NT2/D1 (cell line): ENCODE data around the gene SORL1.
"Not testable (repeated sequence)": the region's sequence is repeated elsewhere in the genome, so short reads cannot be mapped to it uniquely, and the experiment has no call there.

Source experiments
- SUZ12 ChIP-seq: IDR thresholded peaks from 2 replicates; pipeline ENCODE4 v1.6.1; 2011; ENCODE audit not compliant: insufficient read length, insufficient read depth; ENCODE audit errors: extremely low read depth
- YY1 ChIP-seq: IDR thresholded peaks from 2 replicates; pipeline ENCODE4 v1.6.1; 2011; ENCODE audit not compliant: insufficient read length, insufficient read depth
- ZNF274 ChIP-seq: IDR thresholded peaks from 2 replicates; pipeline ENCODE4 v1.6.1; 2011; ENCODE audit warnings: mild to moderate bottlenecking, low read depth, low read length

DNA sequence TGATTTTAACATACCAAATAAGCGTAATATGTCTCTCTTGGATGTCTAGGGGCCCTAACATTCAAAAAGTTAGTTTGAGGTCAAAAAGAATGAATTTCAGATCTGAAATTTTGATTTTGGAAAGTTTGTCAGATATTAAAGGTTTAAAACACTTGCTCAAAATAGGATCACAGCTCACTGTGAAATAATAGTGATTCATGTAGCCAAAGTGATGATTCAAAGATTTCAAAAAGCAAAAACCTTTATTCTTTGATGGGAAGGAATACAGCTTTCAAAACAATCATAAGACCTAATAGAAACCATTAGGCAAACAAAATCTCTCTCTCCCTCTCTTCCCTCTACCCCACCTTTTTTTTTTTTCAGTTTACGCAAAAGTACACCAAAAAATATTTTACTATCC lies 42.1 kb upstream of the SORL1 start:
- TF ChIP-seq SUZ12, YY1, ZNF274: not testable (repeated sequence)
